GM13976 (cell line): Measurements from ENCODE around the gene MAP3K13.

Experiments used
- DNase-seq: peaks from one replicate; pipeline ENCODE4 v3.0.0; 2012; ENCODE audit warnings: low spot score
- in situ Hi-C: fragments of 300-500 bp; cut with MboI; formaldehyde crosslinking; loops from one replicate; pipeline ENCODE4 v1.12.0; 2022; ENCODE audit warnings: low sequenced_read_pairs, mixed read lengths, inconsistent platforms; ENCODE audit not compliant: unreplicated experiment
- TF ChIP-seq, protein P1 (sequence below): IDR thresholded peaks from 2 replicates; pipeline ENCODE4 v1.5.1; 2012; ENCODE audit warnings: borderline replicate concordance, mild to moderate bottlenecking; ENCODE audit not compliant: insufficient read depth; ENCODE audit errors: extremely low read depth, missing control alignments, control extremely low read depth

MAP3K13 gene

DNA sequence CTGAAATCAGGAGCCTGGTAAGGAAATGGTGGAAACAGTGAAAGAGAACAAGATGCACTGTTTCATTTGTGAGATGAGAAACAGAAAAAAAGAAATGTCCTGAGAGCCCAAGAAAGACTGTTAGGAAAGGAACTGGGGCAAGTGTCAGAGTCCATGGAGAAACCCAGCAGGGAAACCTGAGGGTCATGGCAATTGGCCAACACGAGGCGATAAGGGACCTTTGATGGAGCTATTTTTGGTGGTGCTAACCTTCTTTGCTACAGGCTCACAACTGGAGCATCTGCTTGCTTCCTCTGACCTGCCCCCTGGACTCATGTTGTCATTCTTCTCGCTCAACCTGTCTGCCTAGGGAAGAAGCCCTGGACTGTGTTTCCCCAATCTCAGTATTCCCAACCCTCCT is 140.1 kb downstream of the MAP3K13 start:
- TF ChIP-seq, protein P1, sequence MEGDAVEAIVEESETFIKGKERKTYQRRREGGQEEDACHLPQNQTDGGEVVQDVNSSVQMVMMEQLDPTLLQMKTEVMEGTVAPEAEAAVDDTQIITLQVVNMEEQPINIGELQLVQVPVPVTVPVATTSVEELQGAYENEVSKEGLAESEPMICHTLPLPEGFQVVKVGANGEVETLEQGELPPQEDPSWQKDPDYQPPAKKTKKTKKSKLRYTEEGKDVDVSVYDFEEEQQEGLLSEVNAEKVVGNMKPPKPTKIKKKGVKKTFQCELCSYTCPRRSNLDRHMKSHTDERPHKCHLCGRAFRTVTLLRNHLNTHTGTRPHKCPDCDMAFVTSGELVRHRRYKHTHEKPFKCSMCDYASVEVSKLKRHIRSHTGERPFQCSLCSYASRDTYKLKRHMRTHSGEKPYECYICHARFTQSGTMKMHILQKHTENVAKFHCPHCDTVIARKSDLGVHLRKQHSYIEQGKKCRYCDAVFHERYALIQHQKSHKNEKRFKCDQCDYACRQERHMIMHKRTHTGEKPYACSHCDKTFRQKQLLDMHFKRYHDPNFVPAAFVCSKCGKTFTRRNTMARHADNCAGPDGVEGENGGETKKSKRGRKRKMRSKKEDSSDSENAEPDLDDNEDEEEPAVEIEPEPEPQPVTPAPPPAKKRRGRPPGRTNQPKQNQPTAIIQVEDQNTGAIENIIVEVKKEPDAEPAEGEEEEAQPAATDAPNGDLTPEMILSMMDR, result no peak
- no peak for DNase-seq
- in situ Hi-C loops, result no loop called here

DNA sequence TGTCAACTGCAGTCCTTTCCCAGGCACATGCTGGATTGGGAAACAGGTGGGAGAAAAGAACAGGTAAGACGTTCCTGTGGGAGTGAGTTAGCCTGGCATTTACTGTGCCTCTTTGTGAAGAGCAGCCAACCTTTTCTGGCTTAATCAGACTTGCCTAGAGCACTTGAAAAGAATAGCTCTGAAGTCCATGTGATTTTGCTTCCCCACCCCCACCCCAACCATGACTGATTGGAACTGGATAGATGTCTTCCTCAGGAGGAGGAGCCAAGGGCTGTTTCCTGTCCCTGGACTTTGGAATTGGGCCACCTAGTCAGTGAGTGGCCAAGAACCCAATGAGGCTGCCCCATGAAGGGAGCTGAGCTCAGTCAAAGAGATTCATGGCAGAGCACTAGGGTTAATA is 140.6 kb downstream of the MAP3K13 start:
- DNase-seq, result no peak
- in situ Hi-C loops, result no loop called here
- TF ChIP-seq, protein P1, result no peak

DNA sequence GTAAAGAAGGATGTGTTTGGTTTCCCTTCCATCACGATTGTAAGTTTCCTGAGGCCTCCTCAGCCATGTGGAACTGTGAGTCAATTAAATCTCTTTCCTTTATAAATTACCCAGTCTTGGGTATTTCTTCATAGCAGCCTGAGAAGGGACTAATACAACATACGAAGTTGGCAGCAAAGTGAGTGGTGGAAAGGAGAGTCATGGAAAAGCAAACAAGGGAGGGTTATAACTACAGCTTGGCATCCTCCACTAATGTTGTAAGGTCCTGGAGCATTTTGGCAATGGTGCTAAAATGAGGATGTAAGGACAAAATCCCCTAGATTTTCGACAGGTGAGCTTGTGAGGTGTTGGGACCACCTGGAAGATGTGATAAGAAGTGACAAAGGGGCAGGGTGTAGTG is 141.7 kb downstream of the MAP3K13 start:
- TF ChIP-seq, protein P1, result no peak
- no peak for DNase-seq
- in situ Hi-C loops, result no loop called here

DNA sequence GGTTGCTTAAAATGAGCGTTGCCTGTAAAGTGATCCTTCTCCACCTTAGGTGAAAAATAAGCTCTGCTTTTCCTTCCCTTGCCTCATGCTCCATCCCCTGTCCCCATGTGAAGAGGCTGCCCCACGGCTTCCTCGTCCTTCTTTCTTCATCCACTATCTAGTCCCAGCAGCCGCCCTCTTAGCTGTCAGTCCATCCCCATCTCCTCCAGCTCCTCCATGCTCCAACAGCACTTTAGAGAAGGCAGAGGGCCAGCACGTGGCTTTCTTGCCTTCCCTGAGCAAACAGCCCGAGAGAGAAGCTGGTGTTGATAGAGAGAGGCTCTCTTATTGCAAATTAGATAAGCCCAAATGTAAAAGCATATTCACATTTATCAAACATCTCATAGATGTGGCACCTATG is 144.9 kb downstream of the MAP3K13 start:
- no peak for DNase-seq
- TF ChIP-seq, protein P1, result no peak
- in situ Hi-C loops, result no loop called here

DNA sequence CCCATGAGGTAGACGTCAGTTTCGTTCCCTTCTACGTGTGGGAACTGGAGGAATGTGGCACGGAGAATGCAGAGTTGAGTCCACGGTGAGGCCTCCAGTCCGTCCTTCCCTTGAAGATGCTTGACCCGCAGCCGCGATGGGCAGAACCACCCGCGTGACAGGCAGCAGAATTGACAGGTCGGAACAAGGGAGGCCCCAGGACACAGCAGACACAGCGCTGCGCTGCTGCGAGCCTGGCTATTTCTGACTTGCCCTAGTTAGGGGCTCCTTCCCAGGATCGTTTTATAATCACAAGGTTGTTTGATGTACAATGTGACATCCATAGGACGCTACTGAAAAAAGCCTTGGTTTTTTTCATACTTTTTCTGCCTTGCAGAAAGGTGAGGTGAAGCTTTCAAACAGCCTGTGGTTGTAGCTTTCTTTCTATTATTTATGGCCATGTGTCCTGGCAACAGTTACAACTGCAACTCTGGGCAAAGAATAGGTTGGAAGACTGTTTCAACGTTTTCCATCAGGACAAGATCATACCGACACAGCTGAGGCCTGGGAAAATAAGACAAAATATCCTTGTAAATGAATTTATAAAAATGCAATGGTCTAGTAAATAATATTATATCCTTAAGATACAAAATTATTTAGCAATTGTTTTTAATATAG is 145.5 kb downstream of the MAP3K13 start:
- TF ChIP-seq, protein P1, result no peak
- in situ Hi-C loops, result no loop called here
- DNase-seq, result no peak

DNA sequence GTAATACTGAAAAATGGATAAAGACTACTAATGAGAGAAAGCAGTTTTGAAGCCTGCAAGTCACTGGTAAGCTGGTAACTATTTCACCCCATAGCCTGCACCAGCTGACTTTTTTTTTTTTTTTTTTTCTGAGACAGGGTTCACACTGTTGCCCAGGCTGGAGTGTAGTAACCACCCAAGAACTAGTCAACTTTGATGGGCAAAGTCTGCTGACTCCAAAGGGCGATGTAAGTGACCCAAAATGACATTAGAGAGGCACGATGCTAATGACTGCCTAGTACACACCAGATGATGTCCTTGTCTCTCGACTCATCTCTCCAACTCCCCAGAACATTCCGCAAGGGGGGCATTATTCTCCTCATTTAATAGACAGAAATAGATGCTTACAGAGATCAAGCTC is 148.8 kb downstream of the MAP3K13 start:
- in situ Hi-C loops, result no loop called here
- no peak for DNase-seq
- TF ChIP-seq, protein P1, result no peak

DNA sequence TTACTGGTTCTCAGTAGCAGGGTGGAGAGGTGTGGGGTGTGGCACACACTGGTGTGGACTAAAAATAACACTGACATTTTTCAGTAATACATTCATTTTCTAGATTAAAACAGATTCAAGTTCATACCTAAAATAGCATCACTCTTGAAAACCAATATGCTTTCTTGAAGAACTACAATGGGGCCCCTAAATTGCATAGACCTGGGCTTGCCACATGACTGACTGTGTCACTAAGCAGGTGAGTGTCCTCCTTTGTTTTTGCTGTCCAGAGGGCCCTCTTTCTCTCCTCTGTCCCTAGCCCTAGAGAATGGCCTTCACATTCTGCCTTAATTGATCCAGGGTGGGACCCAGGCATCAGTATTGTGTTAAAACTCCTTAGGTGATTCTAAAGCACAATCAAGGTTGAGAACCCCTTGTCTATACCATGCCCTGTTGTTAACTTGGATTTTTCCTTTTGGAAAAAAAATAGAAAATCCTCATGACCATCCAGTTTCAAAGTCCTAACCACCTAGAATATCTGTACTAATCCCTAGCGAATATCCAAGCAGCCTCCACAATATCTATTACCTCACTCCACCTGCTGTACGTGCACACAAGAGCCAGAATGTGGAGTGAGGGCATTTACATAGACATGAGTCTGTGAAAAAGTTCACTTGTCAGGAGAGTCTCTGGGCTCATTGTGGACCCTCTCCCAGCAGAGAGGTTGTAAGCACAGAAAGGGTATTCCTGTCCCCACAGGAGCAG is 154.6 kb downstream of the MAP3K13 start:
- in situ Hi-C loops, result no loop called here
- no peak for DNase-seq
- TF ChIP-seq, protein P1, result no peak
